ENCODE data around the gene PARD3. TPM values are rescaled to one million over a fixed set of nuclear protein-coding genes. Genes with fewer than 3 reads are reported as not detected.

PARD3 gene
- polyA plus RNA-seq, 2 of the 4 experiments (the other 2 are of a cell fraction): 110 to 200 TPM

GRCh38 chr10:34175121-34175520, 640.0 kb downstream of the PARD3 start:
- FAIRE-seq: no peak
- TF ChIP-seq GATA3 (IDR thresholded peaks at IDR 0.05; ENCODE audit: borderline replicate concordance) (no peak), BCL3 (IDR thresholded peaks at IDR 0.05) (no peak), NPAS2 (CRISPR knock-in tag; IDR thresholded peaks at IDR 0.05; ENCODE audit: borderline replicate concordance) (no peak)
- POLR2A ChIA-PET: interaction anchor here (0.6 kb wide), 1 partner anchor 9 kb away, joined by 3 read pairs; no protein-coding TSS in a partner anchor
- CTCF ChIA-PET: no interaction called here
- no peak for ATAC-seq
- Histone ChIP-seq H3K9me3 (no peaks in the 10 kb centered on the region), H3K4me3 (no peak overlapping the region), H3K4me1 (peaks cover 15% of the 10 kb centered on the region; the same call in 2 of the 3 replicates), H3K27ac (no peak overlapping the region), H3K4me2 (no peak overlapping the region)
- 85% methylated on average over 2 of the region's 2 CpGs for WGBS (ENCODE audit: missing lambda C conversion rate)
- no peak for DNase-seq (ENCODE audit: low read depth in 1 of 2, low spot score in 1 of 2)

- DNase-seq (ENCODE audit: low read depth in 1 of 2, low spot score in 1 of 2): no peak
- Histone ChIP-seq H3K4me2 (no peak overlapping the region), H3K4me1 (peaks cover 12% of the 10 kb centered on the region; the same call in 1 of the 3 replicates), H3K27ac (no peak overlapping the region), H3K9me3 (no peaks in the 10 kb centered on the region), H3K4me3 (no peak overlapping the region)
- TF ChIP-seq HOXB5 (CRISPR knock-in tag; IDR thresholded peaks at IDR 0.05) (no peak), CEBPB (IDR thresholded peaks at IDR 0.05) (no peak), FOSL2 (IDR thresholded peaks at IDR 0.05) (no peak), FOSL2 (CRISPR knock-in tag; IDR thresholded peaks at IDR 0.05) (no peak), HOXA7 (CRISPR knock-in tag; IDR thresholded peaks at IDR 0.05) (no peak), E2F6 (IDR thresholded peaks at IDR 0.05; ENCODE audit: borderline replicate concordance, low read depth) (no peak), RCOR1 (IDR thresholded peaks at IDR 0.05; ENCODE audit: low read depth, low read length) (no peak)
- CTCF ChIA-PET: no interaction called here
- WGBS (ENCODE audit: missing lambda C conversion rate): 88% methylated on average over 8 of the region's 8 CpGs
- POLR2A ChIA-PET: no interaction called here
- no peak for ATAC-seq
- peak; percentile 76 for FAIRE-seq
Observed at GRCh38 chr10:34172936-34173533, 642.1 kb downstream of the PARD3 start.

- POLR2A ChIA-PET: no interaction called here
- Histone ChIP-seq H3K27ac (no peak overlapping the region), H3K9me3 (no peaks in the 10 kb centered on the region), H3K4me3 (no peak overlapping the region), H3K4me1 (peaks cover 12% of the 10 kb centered on the region; the same call in 1 of the 3 replicates), H3K4me2 (no peak overlapping the region)
- ATAC-seq (no peak), DNase-seq (ENCODE audit: low read depth in 1 of 2, low spot score in 1 of 2) (no peak), FAIRE-seq (no peak)
- no peak for TF ChIP-seq PHF8 (IDR thresholded peaks at IDR 0.05; ENCODE audit: borderline replicate concordance, low read depth)
- TF ChIP-seq HOXB5 (CRISPR knock-in tag; IDR thresholded peaks at IDR 0.05): no peak
- TF ChIP-seq ZSCAN20 (CRISPR knock-in tag; IDR thresholded peaks at IDR 0.05): no peak
- no peak for TF ChIP-seq HMGXB4 (CRISPR knock-in tag; IDR thresholded peaks at IDR 0.05; ENCODE audit: borderline replicate concordance)
- no peak for TF ChIP-seq BHLHE40 (IDR thresholded peaks at IDR 0.05; ENCODE audit: low read depth, low read length)
- no peak for TF ChIP-seq MAFK (IDR thresholded peaks at IDR 0.05; ENCODE audit: partially characterized antibody)
- no peak for TF ChIP-seq ESRRA (IDR thresholded peaks at IDR 0.05; ENCODE audit: borderline replicate concordance, low read length)
- TF ChIP-seq POLR2A (IDR thresholded peaks at IDR 0.05; ENCODE audit: low read length): no peak
- TF ChIP-seq CTCF (IDR thresholded peaks at IDR 0.05): no peak
- no peak for TF ChIP-seq RFX5 (IDR thresholded peaks at IDR 0.05)
- TF ChIP-seq EHMT2 (IDR thresholded peaks at IDR 0.05; ENCODE audit: low read depth): no peak
- TF ChIP-seq PBX3 (IDR thresholded peaks at IDR 0.05): no peak
- no peak for TF ChIP-seq RCOR1 (IDR thresholded peaks at IDR 0.05; ENCODE audit: low read depth, low read length)
- no peak for TF ChIP-seq RARB (CRISPR knock-in tag; IDR thresholded peaks at IDR 0.05)
- no peak for TF ChIP-seq HOXA7 (CRISPR knock-in tag; IDR thresholded peaks at IDR 0.05)
- TF ChIP-seq JUN (IDR thresholded peaks at IDR 0.05): no peak
- TF ChIP-seq GATA3 (IDR thresholded peaks at IDR 0.05; ENCODE audit: borderline replicate concordance): no peak
- CTCF ChIA-PET: no interaction called here
- WGBS (ENCODE audit: missing lambda C conversion rate): 64% methylated on average over 4 of the region's 4 CpGs
Observed at GRCh38 chr10:34171957-34172527, 643.1 kb downstream of the PARD3 start.

Data from A549 (cell line).